GM19351 (cell line): Measurements from ENCODE around the gene EVX1.

Experiments
- ATAC-seq: cut with Tn5 transposase; IDR thresholded peaks from one replicate; pipeline ENCODE4 v1.9.1; 2021; ENCODE audit warnings: mild to moderate bottlenecking, moderate library complexity; ENCODE audit not compliant: unreplicated experiment

Gene EVX1

GRCh38 chr7:27224983-27225934 is 17.3 kb upstream of the EVX1 start:
- ATAC-seq, result no peak

- no peak for ATAC-seq
Observed at GRCh38 chr7:27229448-27229847, 13.2 kb upstream of the EVX1 start.

- ATAC-seq, result no peak
Observed at GRCh38 chr7:27235387-27236311, 7.0 kb upstream of the EVX1 start.

GRCh38 chr7:27237735-27238334 is 4.8 kb upstream of the EVX1 start:
- no peak for ATAC-seq

- ATAC-seq, result no peak
Observed at GRCh38 chr7:27238979-27239386, 3.6 kb upstream of the EVX1 start.

- ATAC-seq, result no peak
Observed at GRCh38 chr7:27239387-27240014, 3.1 kb upstream of the EVX1 start.

- ATAC-seq, result no peak
Observed at GRCh38 chr7:27240015-27240731, 2.4 kb upstream of the EVX1 start.

- ATAC-seq, result no peak
Observed at GRCh38 chr7:27241189-27242056, 1.2 kb upstream of the EVX1 start.

GRCh38 chr7:27242154-27242553 is 448 bp upstream of the EVX1 start:
- ATAC-seq, result no peak

- ATAC-seq, result no peak
Observed at GRCh38 chr7:27243340-27244163, 950 bp downstream of the EVX1 start.

GRCh38 chr7:27244488-27245123 is 2.0 kb downstream of the EVX1 start:
- no peak for ATAC-seq

- ATAC-seq, result no peak
Observed at GRCh38 chr7:27245124-27245797, 2.7 kb downstream of the EVX1 start.

GRCh38 chr7:27245798-27246691 is 3.4 kb downstream of the EVX1 start:
- no peak for ATAC-seq

GRCh38 chr7:27247000-27247399 is 4.4 kb downstream of the EVX1 start:
- ATAC-seq, result no peak

- ATAC-seq, result no peak
Observed at GRCh38 chr7:27247452-27248426, 5.1 kb downstream of the EVX1 start.
